ENCODE measurements around the gene GSAP.

DNA sequence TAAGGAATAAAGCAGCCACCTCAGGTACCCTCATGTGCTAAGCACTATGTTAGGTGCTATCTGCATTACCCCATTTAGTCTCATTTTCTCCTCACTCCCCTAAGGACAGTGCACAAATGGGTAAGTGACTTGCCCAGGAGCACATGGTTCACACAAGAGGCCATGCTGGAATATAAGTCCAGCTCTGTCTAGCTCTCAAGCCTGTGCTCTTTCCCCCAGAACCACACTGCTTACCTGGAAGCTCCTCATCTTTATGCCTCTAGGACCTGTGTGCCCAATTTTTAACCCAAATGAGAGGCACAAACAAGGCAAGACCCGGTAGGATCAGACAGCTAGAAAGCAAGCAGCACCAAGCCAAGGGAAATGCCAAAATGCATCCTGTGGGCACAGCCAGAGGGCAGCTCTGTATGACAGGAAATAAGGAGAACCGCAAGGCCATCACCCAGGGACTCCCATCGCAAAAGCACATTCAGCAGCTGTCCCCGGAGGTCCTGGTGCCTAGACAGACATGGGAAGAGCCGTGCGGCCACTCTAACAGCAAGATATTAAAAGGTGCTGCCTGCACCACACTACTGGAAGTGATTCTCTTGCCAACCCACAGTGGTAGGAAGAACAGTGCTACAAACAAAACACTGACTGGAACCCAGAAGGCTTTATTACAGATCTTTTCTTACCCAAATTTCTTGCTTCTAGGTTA, 88.1 kb downstream of the GSAP start:
- TF ChIP-seq, protein P1, sequence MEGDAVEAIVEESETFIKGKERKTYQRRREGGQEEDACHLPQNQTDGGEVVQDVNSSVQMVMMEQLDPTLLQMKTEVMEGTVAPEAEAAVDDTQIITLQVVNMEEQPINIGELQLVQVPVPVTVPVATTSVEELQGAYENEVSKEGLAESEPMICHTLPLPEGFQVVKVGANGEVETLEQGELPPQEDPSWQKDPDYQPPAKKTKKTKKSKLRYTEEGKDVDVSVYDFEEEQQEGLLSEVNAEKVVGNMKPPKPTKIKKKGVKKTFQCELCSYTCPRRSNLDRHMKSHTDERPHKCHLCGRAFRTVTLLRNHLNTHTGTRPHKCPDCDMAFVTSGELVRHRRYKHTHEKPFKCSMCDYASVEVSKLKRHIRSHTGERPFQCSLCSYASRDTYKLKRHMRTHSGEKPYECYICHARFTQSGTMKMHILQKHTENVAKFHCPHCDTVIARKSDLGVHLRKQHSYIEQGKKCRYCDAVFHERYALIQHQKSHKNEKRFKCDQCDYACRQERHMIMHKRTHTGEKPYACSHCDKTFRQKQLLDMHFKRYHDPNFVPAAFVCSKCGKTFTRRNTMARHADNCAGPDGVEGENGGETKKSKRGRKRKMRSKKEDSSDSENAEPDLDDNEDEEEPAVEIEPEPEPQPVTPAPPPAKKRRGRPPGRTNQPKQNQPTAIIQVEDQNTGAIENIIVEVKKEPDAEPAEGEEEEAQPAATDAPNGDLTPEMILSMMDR (IDR thresholded peaks at IDR 0.05; ENCODE audit: low read length): no peak
- no peak for TF ChIP-seq EZH2 (IDR thresholded peaks at IDR 0.05; ENCODE audit: borderline replicate concordance, low read length)

Measured in OCI-LY1 (cell line).